Measurements from ENCODE around the gene ZMYND10. TPM values are rescaled to one million over a fixed set of nuclear protein-coding genes. Genes with fewer than 3 reads are reported as not detected.
"Not testable (repeated sequence)": the region's sequence is repeated elsewhere in the genome, so short reads cannot be mapped to it uniquely, and the experiment has no call there.

The ZMYND10 gene
- total and polyA plus RNA-seq, 9 of the 15 experiments (the other 6 are each of a cell fraction or from before 2014, with no cell fraction given) = 0.20 to 2.8 (median 0.70) TPM

DNA sequence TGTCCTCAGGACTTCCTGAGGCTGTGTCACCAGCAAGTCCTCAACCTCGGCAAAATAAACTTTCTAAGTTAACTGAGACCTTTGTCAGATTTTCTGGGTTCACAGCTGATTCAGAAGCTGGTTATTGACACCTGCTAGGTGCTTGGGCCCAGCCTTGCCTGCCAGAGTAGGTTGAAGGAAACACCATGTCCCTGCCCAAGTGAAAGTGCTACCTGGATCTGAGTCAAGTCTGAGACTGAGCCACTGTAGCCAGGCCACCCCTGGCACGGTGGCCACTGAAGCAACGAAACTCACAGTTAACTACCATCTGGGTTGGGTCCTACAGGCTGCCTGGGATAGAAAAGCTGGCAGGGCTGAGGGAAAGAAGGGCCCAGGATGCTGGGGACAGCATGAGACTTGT lies 31.2 kb downstream of the ZMYND10 start:
- Histone ChIP-seq H3K36me3 (ENCODE audit: control insufficient read depth, insufficient read depth, low read length) (peaks cover 18% of the 10 kb centered on the region; the same call in 2 of the 3 replicates), H2AFZ (ENCODE audit: low read depth, low read length) (no peak overlapping the region), H3K4me3 (no peak overlapping the region), H3K27ac (ENCODE audit: extremely low read depth, low read depth, low read length) (no peak overlapping the region), H3K79me2 (ENCODE audit: control insufficient read depth, insufficient read depth, low read length) (peaks cover 6% of the 10 kb centered on the region; the same call in 2 of the 3 replicates), H3K9ac (ENCODE audit: insufficient read depth in 1 of 2, low read depth in 2 of 2, low read length in 2 of 2) (peak overlapping the region in 1 of 2 experiments; percentile 4; a peak in 1 of 4 replicates), H4K20me1 (replicated peaks; ENCODE audit: control insufficient read depth, insufficient read depth, low read length) (no peaks in the 10 kb centered on the region), H3K4me2 (ENCODE audit: insufficient read depth, low read length) (no peak overlapping the region), H3K27me3 (ENCODE audit: control insufficient read depth in 2 of 2, insufficient read depth in 2 of 2, low read length in 2 of 2) (no peaks in the 10 kb centered on the region), H3K4me1 (replicated peaks in 1 of 2; ENCODE audit: control insufficient read depth in 2 of 2, insufficient read depth in 2 of 2, low read length in 2 of 2) (peaks cover 13 to 31% of the 10 kb centered on the region in 2 experiments), H3K9me3 (replicated peaks; ENCODE audit: control insufficient read depth, insufficient read depth, low read depth, low read length) (no peaks in the 10 kb centered on the region), H3K9me1 (ENCODE audit: control insufficient read depth, insufficient read depth, low read length) (no peaks in the 10 kb centered on the region)
- ATAC-seq (no peak), DNase-seq (ENCODE audit: extremely low read depth in 1 of 4, low spot score in 3 of 4) (no peak), FAIRE-seq (no peak)
- intact Hi-C loops (cut with micrococcal nuclease) (no loop called here), in situ Hi-C loops (cut with MboI) (no loop called here)
- no TSS peak for BruUV-seq (replicated peaks)
- TF ChIP-seq SRSF1 (IDR thresholded peaks at IDR 0.05; ENCODE audit: low read depth, low read length) (no peak), TCFL5 (CRISPR knock-in tag; conservative IDR thresholded peaks at IDR 0.05) (no peak), HIVEP1 (CRISPR knock-in tag; IDR thresholded peaks at IDR 0.05) (no peak), NR2C1 (IDR thresholded peaks at IDR 0.05) (no peak), NR2C1 (tag; IDR thresholded peaks at IDR 0.05) (no peak), KAT7 (CRISPR knock-in tag; IDR thresholded peaks at IDR 0.05; ENCODE audit: borderline replicate concordance) (no peak)
- ChIA-PET CTCF (ENCODE audit: low intra/inter-chr PET ratio) (no interaction called here), POLR2A (interaction anchor here (0.6 to 1.4 kb wide), 3 partner anchors 13 to 23 kb away, joined by 3 to 6 read pairs (median 3); partner anchors contain the start of genes HYAL3 and NAA80)
- 70% methylated on average over 3 of the region's 3 CpGs for WGBS (ENCODE audit: insufficient coverage, low coverage, missing lambda C conversion rate)

DNA sequence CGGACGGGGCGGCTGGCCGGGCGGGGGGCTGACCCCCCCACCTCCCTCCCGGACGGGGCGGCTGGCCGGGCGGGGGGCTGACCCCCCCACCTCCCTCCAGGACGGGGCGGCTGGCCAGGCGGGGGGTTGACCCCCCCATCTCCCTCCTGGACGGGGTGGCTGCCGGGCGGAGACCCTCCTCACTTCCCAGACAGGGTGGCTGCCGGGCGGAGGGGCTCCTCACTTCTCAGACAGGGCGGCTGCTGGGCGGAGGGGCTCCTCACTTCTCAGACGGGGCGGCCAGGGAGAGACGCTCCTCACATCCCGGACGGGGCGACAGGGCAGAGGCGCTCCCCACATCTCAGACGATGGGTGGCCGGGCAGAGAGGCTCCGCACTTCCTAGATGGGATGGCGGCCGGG lies 33.5 kb downstream of the ZMYND10 start:
- FAIRE-seq = not testable (repeated sequence)

More for the DNA sequence above, 33.5 kb downstream of the ZMYND10 start:
- H3K27ac ChIP-seq (ENCODE audit: extremely low read depth, low read depth, low read length); H4K20me1 ChIP-seq (replicated peaks; ENCODE audit: control insufficient read depth, insufficient read depth, low read length); CTCF ChIA-PET (ENCODE audit: low intra/inter-chr PET ratio); H2AFZ ChIP-seq (ENCODE audit: low read depth, low read length); POLR2A ChIA-PET; intact Hi-C loops (cut with micrococcal nuclease); H3K4me1 ChIP-seq (replicated peaks in 1 of 2; ENCODE audit: control insufficient read depth in 2 of 2, insufficient read depth in 2 of 2, low read length in 2 of 2); H3K79me2 ChIP-seq (ENCODE audit: control insufficient read depth, insufficient read depth, low read length); ATAC-seq; H3K36me3 ChIP-seq (ENCODE audit: control insufficient read depth, insufficient read depth, low read length); H3K9me1 ChIP-seq (ENCODE audit: control insufficient read depth, insufficient read depth, low read length); H3K4me3 ChIP-seq; H3K4me2 ChIP-seq (ENCODE audit: insufficient read depth, low read length); BruUV-seq (replicated peaks); in situ Hi-C loops (cut with MboI); H3K27me3 ChIP-seq (ENCODE audit: control insufficient read depth in 2 of 2, insufficient read depth in 2 of 2, low read length in 2 of 2); H3K9me3 ChIP-seq (replicated peaks; ENCODE audit: control insufficient read depth, insufficient read depth, low read depth, low read length); H3K9ac ChIP-seq (ENCODE audit: insufficient read depth in 1 of 2, low read depth in 2 of 2, low read length in 2 of 2); DNase-seq (ENCODE audit: extremely low read depth in 1 of 4, low spot score in 3 of 4): not testable (repeated sequence)
- 70% methylated on average over 2 of the region's 32 CpGs for WGBS (ENCODE audit: insufficient coverage, low coverage, missing lambda C conversion rate)

All from K562 (cell line).